HEK293 (cell line): ENCODE results near the gene PLCG2.

Experiments used
- SCRT2 ChIP-seq: fragments of 450-650 bp; formaldehyde crosslinking; IDR thresholded peaks from 2 replicates; pipeline ENCODE4 v1.5.1; 2016; ENCODE audit warnings: missing biosample characterization, missing genetic modification characterization
- ZNF121 ChIP-seq: fragments of 450-650 bp; formaldehyde crosslinking; IDR thresholded peaks from 2 replicates; pipeline ENCODE4 v1.5.1; 2016; ENCODE audit warnings: missing biosample characterization, missing genetic modification characterization
- ZNF169 ChIP-seq: fragments of 450-650 bp; formaldehyde crosslinking; IDR thresholded peaks from 2 replicates; pipeline ENCODE4 v1.5.1; 2016; ENCODE audit warnings: missing biosample characterization, missing genetic modification characterization
- ZNF624 ChIP-seq: fragments of 450-650 bp; formaldehyde crosslinking; IDR thresholded peaks from 2 replicates; pipeline ENCODE4 v1.5.1; 2017; ENCODE audit warnings: missing biosample characterization, missing genetic modification characterization

- TF ChIP-seq ZNF624, result no peak
- no peak for TF ChIP-seq SCRT2
- TF ChIP-seq ZNF121 (tag by site-specific recombination), result no peak
- no peak for TF ChIP-seq ZNF169 (tag by site-specific recombination)
These were observed 18.4 kb downstream of the PLCG2 start for GRCh38 chr16:81797443-81797842.
